Right atrium auricular region (tissue), 2 donors: ENCODE measurements around the gene PLEKHO2. TPM values are rescaled to one million over a fixed set of nuclear protein-coding genes. Genes with fewer than 3 reads are reported as not detected.

ENCODE experiments used
- DNase-seq: peaks from one replicate; pipeline ENCODE4 v3.0.0-alpha.2; 2019; ENCODE audit warnings: low spot score
- H3K27ac ChIP-seq, 2 donors: fragments of 200-600 bp; sonication (generic); 1 replicate in 1 of 2; 2 replicates in 1 of 2; pipeline ENCODE4 v1.5.1; 2016 to 2019
- H3K27me3 ChIP-seq, 2 donors: fragments of 200-600 bp; sonication (generic); one replicate each; pipeline versions ENCODE4 v1.5.1 to v1.6.0; 2017 to 2019
- H3K36me3 ChIP-seq: fragments of 200-600 bp; sonication (generic); one replicate; pipeline ENCODE4 v1.5.1; 2016
- H3K4me1 ChIP-seq, 2 donors: fragments of 200-600 bp; sonication (generic); one replicate each; pipeline versions ENCODE4 v1.5.1 to v1.6.0; 2017 to 2019
- H3K4me3 ChIP-seq, 2 donors: fragments of 200-600 bp; sonication (generic); 1 replicate in 1 of 2; 2 replicates in 1 of 2; pipeline ENCODE4 v1.5.1; 2017 to 2019; ENCODE audit warnings: mild to moderate bottlenecking in 1 of 2, moderate library complexity in 1 of 2
- H3K9me3 ChIP-seq, 2 donors: fragments of 200-600 bp; sonication (generic); one replicate each; pipeline ENCODE4 v1.5.1; 2019
- CTCF ChIP-seq, 2 donors: fragments of 200-600 bp; sonication (generic); IDR thresholded peaks; one replicate each; pipeline ENCODE4 v1.5.1; 2019; ENCODE audit warnings: antibody characterized with exemption in 2 of 2
- total RNA-seq, 2 donors: library from RNA; depleted of rRNA; stranded (reverse); fragments of >200 nt; gene quantifications; one replicate each; pipeline ENCODE4 v1.1.0, GENCODE V29; 2016

The PLEKHO2 gene
- total RNA-seq, 2 donors from 2014 or later: 6.3 to 19.4 TPM

- Histone ChIP-seq H3K4me3 (no peak overlapping the region), H3K27me3 (no peaks in the 10 kb centered on the region), H3K27ac (no peak overlapping the region), H3K9me3 (no peaks in the 10 kb centered on the region), H3K4me1 (peaks cover 0 to 7% of the 10 kb centered on the region in 2 donors), H3K36me3 (peaks cover 37% of the 10 kb centered on the region)
- no peak for DNase-seq
- TF ChIP-seq CTCF (IDR thresholded peaks at IDR 0.05): no peak
Measured at GRCh38 chr15:64865998-64866520, 24.3 kb downstream of the PLEKHO2 start.

- Histone ChIP-seq H3K36me3 (peaks cover 19% of the 10 kb centered on the region), H3K9me3 (no peaks in the 10 kb centered on the region), H3K27ac (no peak overlapping the region), H3K4me1 (peaks cover 0 to 15% of the 10 kb centered on the region in 2 donors), H3K27me3 (no peaks in the 10 kb centered on the region), H3K4me3 (no peak overlapping the region)
- no peak for DNase-seq
- TF ChIP-seq CTCF (IDR thresholded peaks at IDR 0.05): no peak
Measured at GRCh38 chr15:64869501-64869900, 27.8 kb downstream of the PLEKHO2 start.

- no peak for TF ChIP-seq CTCF (IDR thresholded peaks at IDR 0.05)
- H3K36me3 ChIP-seq: peaks cover 11% of the 10 kb centered on the region
- no peaks in the 10 kb centered on the region for H3K9me3 ChIP-seq
- H3K27ac ChIP-seq: no peak overlapping the region
- peaks cover 0 to 9% of the 10 kb centered on the region in 2 donors for H3K4me1 ChIP-seq
- H3K27me3 ChIP-seq: no peaks in the 10 kb centered on the region
- no peak for DNase-seq
- no peak overlapping the region for H3K4me3 ChIP-seq
Measured at GRCh38 chr15:64870353-64870752, 28.6 kb downstream of the PLEKHO2 start.

GRCh38 chr15:64875641-64876223 lies 34.0 kb downstream of the PLEKHO2 start:
- TF ChIP-seq CTCF (IDR thresholded peaks at IDR 0.05): no peak
- Histone ChIP-seq H3K27ac (no peak overlapping the region), H3K4me1 (peaks cover 0 to 30% of the 10 kb centered on the region in 2 donors), H3K4me3 (no peak overlapping the region), H3K36me3 (no peaks in the 10 kb centered on the region), H3K27me3 (no peaks in the 10 kb centered on the region), H3K9me3 (no peaks in the 10 kb centered on the region)
- no peak for DNase-seq

- peaks cover 0 to 38% of the 10 kb centered on the region in 2 donors for H3K4me1 ChIP-seq
- TF ChIP-seq CTCF (IDR thresholded peaks at IDR 0.05): no peak
- DNase-seq: peak; percentile 80
Measured at GRCh38 chr15:64877435-64877834, 35.7 kb downstream of the PLEKHO2 start.

GRCh38 chr15:64878705-64879104 lies 37.0 kb downstream of the PLEKHO2 start:
- Histone ChIP-seq H3K36me3 (no peaks in the 10 kb centered on the region), H3K27me3 (no peaks in the 10 kb centered on the region), H3K4me3 (no peak overlapping the region), H3K9me3 (no peaks in the 10 kb centered on the region), H3K4me1 (peaks cover 0 to 40% of the 10 kb centered on the region in 2 donors), H3K27ac (peak overlapping the region; percentile 35 to 63)
- TF ChIP-seq CTCF (IDR thresholded peaks at IDR 0.05): no peak
- DNase-seq: no peak

More at GRCh38 chr15:64877435-64877834, 35.7 kb downstream of the PLEKHO2 start:
- H3K27ac ChIP-seq: peak overlapping the region; percentile 55 to 63
- no peaks in the 10 kb centered on the region for H3K27me3 ChIP-seq
- no peaks in the 10 kb centered on the region for H3K9me3 ChIP-seq
- H3K4me3 ChIP-seq: no peak overlapping the region
- H3K36me3 ChIP-seq: no peaks in the 10 kb centered on the region
